GM12878 (cell line): ENCODE results near the gene SGSH. TPM values are rescaled to one million over a fixed set of nuclear protein-coding genes. Genes with fewer than 3 reads are reported as not detected.

Source experiments
- ATAC-seq: fragments of 200-7000 bp; cut with Tn5 transposase; 3 replicates; pipeline ENCODE4 v1.9.1; 2020; ENCODE audit warnings: mild to moderate bottlenecking, moderate library complexity
- BruUV-seq: library from RNA; stranded (reverse); fragments of 400-500 nt; replicated peaks from 2 replicates; lab custom pipeline; 2021; lab: Mats Ljungman, UMichigan
- CTCF ChIA-PET: fragments of 300-600 bp; sonication (Branson Sonifier 250); formaldehyde crosslinking; extraction: SDS; loops from one replicate; lab custom pipeline; 2021; ENCODE audit warnings: inconsistent platforms; lab: Yijun Ruan, JAX
- POLR2A ChIA-PET: fragments of 350-600 bp; formaldehyde crosslinking; extraction: SDS; loops from one replicate; lab custom pipeline; 2021; ENCODE audit warnings: inconsistent platforms; lab: Charles Lee
- RAD21 ChIA-PET: fragments of 300-600 bp; sonication (Branson Sonifier 250); formaldehyde crosslinking; loops from one replicate; lab custom pipeline; 2023; ENCODE audit warnings: antibody characterized with exemption; ENCODE audit not compliant: unreplicated experiment; lab: Charles Lee
- SMC1A ChIA-PET: fragments of 300-600 bp; sonication (Branson Sonifier 250); formaldehyde crosslinking; loops from one replicate; lab custom pipeline; 2023; ENCODE audit not compliant: unreplicated experiment, uncharacterized antibody; lab: Charles Lee
- DNase-seq: peaks from one replicate; pipeline ENCODE4 v3.0.0-alpha.2; 2011; ENCODE audit warnings: low read depth, low spot score
- FAIRE-seq: peaks from 3 replicates; lab custom pipeline; 2011; peaks lifted over from hg19 to GRCh38; lab: Jason Lieb, UNC
- H2AFZ ChIP-seq: 2 replicates; pipeline ENCODE4 v1.6.0; 2011; ENCODE audit warnings: low read depth, low read length, control low read depth; ENCODE audit not compliant: control insufficient read depth
- H3K27ac ChIP-seq: 2 replicates; pipeline ENCODE4 v1.5.1; 2011; ENCODE audit warnings: control low read depth; ENCODE audit not compliant: control insufficient read depth, insufficient read depth
- H3K27me3 ChIP-seq, 2 experiments: replicated peaks in 1 of 2; 2 replicates each; pipeline versions ENCODE4 v1.6.0 to v1.6.1; 2011; ENCODE audit warnings: low read length in 1 of 2; ENCODE audit not compliant: control insufficient read depth in 2 of 2, insufficient read depth in 2 of 2
- H3K36me3 ChIP-seq, 2 experiments: 2 replicates each; pipeline ENCODE4 v1.5.1; 2011; ENCODE audit warnings: low read length in 1 of 2; ENCODE audit not compliant: control insufficient read depth in 2 of 2, insufficient read depth in 2 of 2
- H3K4me1 ChIP-seq: 2 replicates; pipeline ENCODE4 v1.6.1; 2011; ENCODE audit warnings: mild to moderate bottlenecking, low read length, moderate library complexity, mixed read lengths; ENCODE audit not compliant: control insufficient read depth, insufficient read depth
- H3K4me2 ChIP-seq: 2 replicates; pipeline ENCODE4 v1.6.0; 2011; ENCODE audit warnings: control low read depth; ENCODE audit not compliant: control insufficient read depth, insufficient read depth
- H3K4me3 ChIP-seq: fragments of 200-600 bp; sonication (generic); 2 replicates; pipeline ENCODE4 v1.5.1; 2016
- H3K79me2 ChIP-seq: 2 replicates; pipeline ENCODE4 v1.6.0; 2011; ENCODE audit warnings: low read length; ENCODE audit not compliant: control insufficient read depth, insufficient read depth
- H3K9ac ChIP-seq: 2 replicates; pipeline ENCODE4 v1.8.0; 2011; ENCODE audit warnings: low read length, control low read depth, mixed read lengths; ENCODE audit not compliant: control insufficient read depth, insufficient read depth
- H3K9me3 ChIP-seq: replicated peaks from 3 replicates; pipeline ENCODE4 v1.5.1; 2011; ENCODE audit warnings: mild to moderate bottlenecking, low read length; ENCODE audit not compliant: control insufficient read depth, insufficient read depth
- H4K20me1 ChIP-seq: 2 replicates; pipeline ENCODE4 v1.6.0; 2011; ENCODE audit not compliant: control insufficient read depth, insufficient read depth
- CBX5 ChIP-seq: sonication (generic); IDR thresholded peaks from 2 replicates; pipeline ENCODE4 v1.6.1; 2016; ENCODE audit warnings: low read depth, moderate library complexity, mild to moderate bottlenecking, inconsistent platforms
- ETV6 ChIP-seq, 2 experiments: fragments of 450-650 bp in 1 of 2; IDR thresholded peaks in 1 of 2; conservative IDR thresholded peaks in 1 of 2; 2 replicates each; pipeline ENCODE4 v1.6.1; 2014; ENCODE audit warnings: antibody characterized with exemption in 1 of 2, borderline replicate concordance in 1 of 2, low read depth in 1 of 2, mild to moderate bottlenecking in 1 of 2, moderate library complexity in 1 of 2
- GABPA ChIP-seq: IDR thresholded peaks from 2 replicates; pipeline ENCODE4 v1.6.1; 2014; ENCODE audit warnings: antibody characterized with exemption, low read depth, mild to moderate bottlenecking, inconsistent platforms
- IKZF1 ChIP-seq: fragments of 450-650 bp; conservative IDR thresholded peaks from 2 replicates; pipeline ENCODE4 v1.6.1; 2017; ENCODE audit warnings: antibody characterized with exemption, mild to moderate bottlenecking
- KLF5 ChIP-seq: fragments of 450-650 bp; IDR thresholded peaks from 2 replicates; pipeline ENCODE4 v1.6.1; 2014; ENCODE audit warnings: mild to moderate bottlenecking; ENCODE audit not compliant: partially characterized antibody
- MXI1 ChIP-seq: fragments of 150-350 bp; IDR thresholded peaks from 2 replicates; pipeline ENCODE4 v1.6.1; 2011; ENCODE audit warnings: low read depth, mild to moderate bottlenecking, inconsistent platforms, low read length, improper control_type of control experiment
- PML ChIP-seq: IDR thresholded peaks from 2 replicates; pipeline ENCODE4 v1.6.1; 2012; ENCODE audit warnings: low read length, inconsistent platforms
- RAD21 ChIP-seq: IDR thresholded peaks from 2 replicates; pipeline ENCODE4 v1.6.1; 2011; ENCODE audit warnings: mild to moderate bottlenecking, low read depth, low read length, moderate library complexity; ENCODE audit not compliant: insufficient read depth
- TCF12 ChIP-seq: IDR thresholded peaks from 2 replicates; pipeline ENCODE4 v1.6.1; 2011; ENCODE audit warnings: low read depth, mild to moderate bottlenecking, low read length
- WGBS: methylation state at CpG from one replicate; pipeline ENCODE4 v1.1.6; 2016; ENCODE audit warnings: low lambda C conversion rate; ENCODE audit not compliant: insufficient replicate concordance, insufficient coverage; ENCODE audit errors: missing lambda C conversion rate; 5-methylcytosine and 5-hydroxymethylcytosine counted together
- in situ Hi-C: fragments of 300-500 bp; cut with MboI; formaldehyde crosslinking; loops from 9 replicates; pipeline ENCODE4 v1.14.3; 2018; ENCODE audit warnings: mixed read lengths
- intact Hi-C: fragments of 100-400 bp; cut with micrococcal nuclease; formaldehyde crosslinking; loops from one replicate; pipeline ENCODE4 v1.14.2; 2022; ENCODE audit not compliant: unreplicated experiment
- polyA plus RNA-seq, 11 experiments: library from polyadenylated mRNA; depleted of rRNA in 4 of 11; unstranded in 6 of 11; stranded (reverse) in 5 of 11; fragments of >200 nt; fragmentation: Nextera tagmentation in 4 of 11; fragmentation: Illumina TruSeq in 1 of 11; extraction: Ambion mirVana in 4 of 11; extraction: Trizol in 1 of 11; gene quantifications; 1 replicate in 1 of 11; 2 replicates in 10 of 11; pipeline versions ENCODE4 v1.2.1 to v1.2.3, GENCODE V29; 2011 to 2016; ENCODE audit warnings: inconsistent platforms in 2 of 11, missing spikeins in 2 of 11, low read depth in 1 of 11
- total RNA-seq, 4 experiments: library from RNA; depleted of rRNA in 3 of 4; stranded (reverse); fragments of >200 nt in 3 of 4; fragmentation: Illumina TruSeq in 1 of 4; extraction: Trizol in 1 of 4; gene quantifications; 2 replicates each; pipeline versions ENCODE4 v1.2.1 to v1.2.3, GENCODE V29; 2013 to 2021
- TF ChIP-seq, protein P1 (sequence below), 3 experiments: IDR thresholded peaks in 2 of 3; conservative IDR thresholded peaks in 1 of 3; 2 replicates each; pipeline ENCODE4 v1.5.1; 2011; ENCODE audit warnings: low read depth in 3 of 3, low read length in 3 of 3, mild to moderate bottlenecking in 3 of 3, control low read depth in 2 of 3, moderate library complexity in 2 of 3, inconsistent platforms in 1 of 3, mixed read lengths in 1 of 3; ENCODE audit not compliant: control insufficient read depth in 2 of 3, insufficient read depth in 1 of 3; ENCODE audit errors: extremely low read depth in 1 of 3
- TF ChIP-seq, protein P2 (sequence below): IDR thresholded peaks from 2 replicates; pipeline ENCODE4 v1.6.1; 2012; ENCODE audit warnings: low read depth, low read length, improper control_type of control experiment

Gene SGSH
- total and polyA plus RNA-seq, 10 of the 15 experiments (the other 5 are each of a cell fraction or from before 2014, with no cell fraction given), result 0.13 to 17.2 (median 6.0) TPM

DNA sequence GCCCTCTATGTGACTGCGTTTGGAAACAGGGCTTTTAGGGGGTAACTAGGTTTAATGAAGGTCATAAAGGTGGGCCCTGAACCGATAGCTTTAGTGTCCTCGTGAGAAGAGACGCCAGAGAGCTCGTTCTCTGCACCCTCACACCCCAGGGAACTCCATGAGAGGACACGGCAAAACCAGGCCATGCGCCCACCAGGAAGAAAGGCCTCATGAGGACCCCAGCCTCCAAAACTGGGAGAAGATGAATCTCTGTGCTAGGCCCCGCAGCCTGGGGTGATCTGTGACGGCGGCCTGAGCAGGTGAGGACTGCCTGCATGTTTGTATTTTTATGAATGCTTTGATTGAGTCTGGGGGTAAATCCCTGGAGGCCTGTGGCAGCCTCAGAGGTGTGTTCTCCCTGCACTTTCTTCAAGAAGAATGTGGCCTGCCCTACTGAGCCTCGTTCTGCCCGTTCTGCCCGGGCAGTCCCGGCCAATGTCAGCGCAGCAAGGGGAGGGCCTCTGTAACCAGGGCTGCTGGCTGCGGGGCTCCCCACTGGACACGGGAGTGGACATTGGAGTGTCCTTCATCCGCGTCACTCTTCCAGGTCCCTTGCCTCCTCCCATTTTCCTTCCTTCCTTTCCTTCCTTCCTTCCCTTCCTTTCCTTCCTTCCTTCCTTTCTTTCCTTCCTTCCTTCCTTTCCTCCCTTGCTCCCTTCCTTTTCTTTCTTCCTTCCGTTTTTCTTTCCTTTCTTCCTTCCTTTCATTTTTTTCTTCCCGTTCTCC lies 33.7 kb upstream of the SGSH start:
- no peak overlapping the region for H2AFZ ChIP-seq
- no TSS peak for BruUV-seq
- peaks cover 32% of the 10 kb centered on the region for H3K4me1 ChIP-seq
- H3K4me2 ChIP-seq, result no peak overlapping the region
- POLR2A ChIA-PET, result interaction anchor here (0.7 kb wide), 1 partner anchor 35 kb away, joined by 3 read pairs; no protein-coding TSS in a partner anchor
- H3K79me2 ChIP-seq, result no peaks in the 10 kb centered on the region
- RAD21 ChIA-PET, result interaction anchor here (1.1 to 1.4 kb wide), 2 partner anchors 10 to 28 kb away, joined by 3 to 4 read pairs; no protein-coding TSS in a partner anchor
- CTCF ChIA-PET, result no interaction called here
- in situ Hi-C loops (no loop called here), intact Hi-C loops (loop anchor here (5.0 kb wide), 1 partner anchor 37 kb away; no protein-coding TSS in a partner anchor)
- FAIRE-seq, result no peak
- ATAC-seq, result no peak
- WGBS, result 88% methylated on average over 21 of the region's 21 CpGs
- DNase-seq, result no peak
- H3K9me3 ChIP-seq, result no peaks in the 10 kb centered on the region
- no peaks in the 10 kb centered on the region for H3K36me3 ChIP-seq
- H4K20me1 ChIP-seq, result no peaks in the 10 kb centered on the region
- SMC1A ChIA-PET, result interaction anchor here (1.3 kb wide), 2 partner anchors 12 to 51 kb away, joined by 3 read pairs; no protein-coding TSS in a partner anchor
- H3K4me3 ChIP-seq, result no peak overlapping the region
- no peak overlapping the region for H3K27ac ChIP-seq
- H3K27me3 ChIP-seq, result no peaks in the 10 kb centered on the region
- TF ChIP-seq CBX5 (no peak), IKZF1 (no peak), MXI1 (no peak), ETV6 (conservative IDR thresholded peaks at IDR 0.05 in 1 of 2, IDR thresholded peaks at IDR 0.05 in 1 of 2; ENCODE audit: borderline replicate concordance in 1 of 2, low read depth in 1 of 2) (no peak)
- no peak overlapping the region for H3K9ac ChIP-seq

DNA sequence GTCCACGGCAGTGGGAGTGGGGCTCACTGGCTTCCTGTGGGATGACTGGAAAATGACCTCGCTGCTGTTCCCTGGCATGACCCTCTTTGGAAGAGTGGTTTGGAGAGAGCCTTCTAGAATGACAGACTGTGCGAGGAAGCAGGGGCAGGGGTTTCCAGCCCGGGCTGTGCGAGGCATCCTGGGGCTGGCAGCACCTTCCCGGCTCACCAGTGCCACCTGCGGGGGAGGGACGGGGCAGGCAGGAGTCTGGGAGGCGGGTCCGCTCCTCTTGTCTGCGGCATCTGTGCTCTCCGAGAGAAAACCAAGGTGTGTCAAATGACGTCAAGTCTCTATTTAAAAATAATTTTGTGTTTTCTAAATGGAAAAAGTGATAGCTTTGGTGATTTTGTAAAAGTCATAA lies 32.7 kb upstream of the SGSH start:
- Histone ChIP-seq H3K9me3 (no peaks in the 10 kb centered on the region), H3K79me2 (no peaks in the 10 kb centered on the region), H3K9ac (no peak overlapping the region), H2AFZ (no peak overlapping the region), H3K4me2 (no peak overlapping the region), H3K27me3 (no peaks in the 10 kb centered on the region), H3K4me3 (no peak overlapping the region), H4K20me1 (no peaks in the 10 kb centered on the region), H3K36me3 (no peaks in the 10 kb centered on the region), H3K4me1 (peaks cover 23% of the 10 kb centered on the region), H3K27ac (no peak overlapping the region)
- BruUV-seq, result no TSS peak
- ChIA-PET CTCF (interaction anchor here (1.2 kb wide), 1 partner anchor 57 kb away, joined by 4 read pairs; no protein-coding TSS in a partner anchor), SMC1A (interaction anchor here (1.3 kb wide), 1 partner anchor 50 kb away, joined by 3 read pairs; no protein-coding TSS in a partner anchor), RAD21 (no interaction called here), POLR2A (no interaction called here)
- intact Hi-C loops (loop anchor here (5.0 kb wide), 1 partner anchor 36 kb away; no protein-coding TSS in a partner anchor), in situ Hi-C loops (no loop called here)
- no peak for DNase-seq
- WGBS, result 26% methylated on average over 11 of the region's 13 CpGs
- ATAC-seq, result no peak
- FAIRE-seq, result no peak
- TF ChIP-seq, protein P1, sequence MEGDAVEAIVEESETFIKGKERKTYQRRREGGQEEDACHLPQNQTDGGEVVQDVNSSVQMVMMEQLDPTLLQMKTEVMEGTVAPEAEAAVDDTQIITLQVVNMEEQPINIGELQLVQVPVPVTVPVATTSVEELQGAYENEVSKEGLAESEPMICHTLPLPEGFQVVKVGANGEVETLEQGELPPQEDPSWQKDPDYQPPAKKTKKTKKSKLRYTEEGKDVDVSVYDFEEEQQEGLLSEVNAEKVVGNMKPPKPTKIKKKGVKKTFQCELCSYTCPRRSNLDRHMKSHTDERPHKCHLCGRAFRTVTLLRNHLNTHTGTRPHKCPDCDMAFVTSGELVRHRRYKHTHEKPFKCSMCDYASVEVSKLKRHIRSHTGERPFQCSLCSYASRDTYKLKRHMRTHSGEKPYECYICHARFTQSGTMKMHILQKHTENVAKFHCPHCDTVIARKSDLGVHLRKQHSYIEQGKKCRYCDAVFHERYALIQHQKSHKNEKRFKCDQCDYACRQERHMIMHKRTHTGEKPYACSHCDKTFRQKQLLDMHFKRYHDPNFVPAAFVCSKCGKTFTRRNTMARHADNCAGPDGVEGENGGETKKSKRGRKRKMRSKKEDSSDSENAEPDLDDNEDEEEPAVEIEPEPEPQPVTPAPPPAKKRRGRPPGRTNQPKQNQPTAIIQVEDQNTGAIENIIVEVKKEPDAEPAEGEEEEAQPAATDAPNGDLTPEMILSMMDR (IDR thresholded peaks at IDR 0.05 in 2 of 3, conservative IDR thresholded peaks at IDR 0.05 in 1 of 3; ENCODE audit: control insufficient read depth in 2 of 3, extremely low read depth in 1 of 3, insufficient read depth in 1 of 3, low read depth in 3 of 3, low read length in 3 of 3), result peak; percentile 32 to 45 (median 45); a peak in 4 of 6 replicates
- TF ChIP-seq, protein P2, sequence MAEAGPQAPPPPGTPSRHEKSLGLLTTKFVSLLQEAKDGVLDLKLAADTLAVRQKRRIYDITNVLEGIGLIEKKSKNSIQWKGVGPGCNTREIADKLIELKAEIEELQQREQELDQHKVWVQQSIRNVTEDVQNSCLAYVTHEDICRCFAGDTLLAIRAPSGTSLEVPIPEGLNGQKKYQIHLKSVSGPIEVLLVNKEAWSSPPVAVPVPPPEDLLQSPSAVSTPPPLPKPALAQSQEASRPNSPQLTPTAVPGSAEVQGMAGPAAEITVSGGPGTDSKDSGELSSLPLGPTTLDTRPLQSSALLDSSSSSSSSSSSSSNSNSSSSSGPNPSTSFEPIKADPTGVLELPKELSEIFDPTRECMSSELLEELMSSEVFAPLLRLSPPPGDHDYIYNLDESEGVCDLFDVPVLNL, result no peak
- no peak for TF ChIP-seq KLF5
- no peak for TF ChIP-seq PML
- TF ChIP-seq TCF12, result no peak
- TF ChIP-seq RAD21, result peak; percentile 66
- TF ChIP-seq GABPA, result no peak
